Measurements from ENCODE around the gene AK9. TPM values are rescaled to one million over a fixed set of nuclear protein-coding genes. Genes with fewer than 3 reads are reported as not detected.
"Not testable (repeated sequence)": the region's sequence is repeated elsewhere in the genome, so short reads cannot be mapped to it uniquely, and the experiment has no call there.

AK9 gene
- total RNA-seq, 4 donors from 2014 or later: 3.1 to 9.5 (median 6.3) TPM

DNA sequence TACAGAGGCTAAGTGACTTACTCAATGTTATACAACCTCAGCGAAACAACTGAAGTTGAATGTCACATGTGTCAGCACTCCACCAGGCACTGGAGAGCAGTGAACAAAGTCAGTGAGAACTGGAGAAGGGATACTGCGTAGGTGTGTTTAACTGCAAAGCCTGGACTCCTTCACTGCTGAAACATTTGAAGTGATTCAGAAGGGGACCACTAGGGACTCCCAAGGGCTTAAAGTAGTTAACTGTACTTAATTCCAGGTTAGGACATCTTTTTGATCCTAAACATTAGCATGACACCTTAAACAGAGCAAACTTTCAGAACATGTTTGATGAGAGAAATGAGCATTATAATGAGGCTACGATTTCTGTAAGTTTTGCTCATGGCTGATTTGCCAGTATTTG lies 163.0 kb downstream of the AK9 start:
- 95% methylated on average over 3 of the region's 3 CpGs for WGBS
- Histone ChIP-seq H3K9me3 (no peaks in the 10 kb centered on the region), H3K4me1 (no peaks in the 10 kb centered on the region), H3K4me3 (no peak overlapping the region), H3K27ac (no peak overlapping the region), H3K27me3 (no peaks in the 10 kb centered on the region), H3K36me3 (no peaks in the 10 kb centered on the region)
- no peak for DNase-seq (ENCODE audit: low spot score in 2 of 2)
- TF ChIP-seq POLR2A (IDR thresholded peaks at IDR 0.05): no peak
- TF ChIP-seq, protein P1, sequence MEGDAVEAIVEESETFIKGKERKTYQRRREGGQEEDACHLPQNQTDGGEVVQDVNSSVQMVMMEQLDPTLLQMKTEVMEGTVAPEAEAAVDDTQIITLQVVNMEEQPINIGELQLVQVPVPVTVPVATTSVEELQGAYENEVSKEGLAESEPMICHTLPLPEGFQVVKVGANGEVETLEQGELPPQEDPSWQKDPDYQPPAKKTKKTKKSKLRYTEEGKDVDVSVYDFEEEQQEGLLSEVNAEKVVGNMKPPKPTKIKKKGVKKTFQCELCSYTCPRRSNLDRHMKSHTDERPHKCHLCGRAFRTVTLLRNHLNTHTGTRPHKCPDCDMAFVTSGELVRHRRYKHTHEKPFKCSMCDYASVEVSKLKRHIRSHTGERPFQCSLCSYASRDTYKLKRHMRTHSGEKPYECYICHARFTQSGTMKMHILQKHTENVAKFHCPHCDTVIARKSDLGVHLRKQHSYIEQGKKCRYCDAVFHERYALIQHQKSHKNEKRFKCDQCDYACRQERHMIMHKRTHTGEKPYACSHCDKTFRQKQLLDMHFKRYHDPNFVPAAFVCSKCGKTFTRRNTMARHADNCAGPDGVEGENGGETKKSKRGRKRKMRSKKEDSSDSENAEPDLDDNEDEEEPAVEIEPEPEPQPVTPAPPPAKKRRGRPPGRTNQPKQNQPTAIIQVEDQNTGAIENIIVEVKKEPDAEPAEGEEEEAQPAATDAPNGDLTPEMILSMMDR (IDR thresholded peaks at IDR 0.05): no peak
- TF ChIP-seq EP300 (IDR thresholded peaks at IDR 0.05): no peak
- no peak for TF ChIP-seq POLR2AphosphoS5 (IDR thresholded peaks at IDR 0.05)

DNA sequence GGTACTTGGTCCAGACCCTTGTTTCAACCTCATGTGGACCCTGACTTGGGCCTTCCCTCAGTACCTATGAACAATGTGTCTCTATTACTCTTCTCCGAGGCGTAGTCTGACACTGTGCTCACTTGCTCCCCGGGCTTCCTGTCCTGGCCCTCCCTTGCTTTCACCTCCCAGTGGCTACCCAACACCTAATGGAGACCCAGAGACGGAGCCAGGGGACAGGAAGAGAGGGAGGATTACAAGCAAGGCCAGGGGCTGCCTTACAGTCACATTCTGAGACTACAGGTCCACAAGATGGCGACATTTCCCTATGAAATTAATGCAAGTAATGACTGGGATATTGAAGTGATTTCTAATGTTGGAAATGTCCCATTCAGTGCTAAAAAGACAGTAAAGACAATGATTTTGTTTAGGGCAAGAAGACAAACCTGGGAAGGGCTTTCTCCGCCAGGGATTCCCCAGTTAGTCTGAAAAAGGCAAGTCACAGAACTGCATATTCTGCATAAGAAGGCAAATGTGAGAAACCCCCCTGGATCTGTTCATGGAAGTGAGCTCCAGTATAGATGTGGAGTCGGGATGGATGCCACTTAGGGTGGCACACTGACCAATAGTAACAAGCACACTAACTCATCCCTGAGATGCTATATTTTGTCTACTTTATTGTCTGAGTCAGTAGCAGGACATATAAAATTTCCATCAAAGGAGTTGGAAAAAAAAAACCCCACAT lies 163.9 kb downstream of the AK9 start:
- Histone ChIP-seq H3K4me3 (no peak overlapping the region), H3K9me3 (no peaks in the 10 kb centered on the region), H3K27ac (no peak overlapping the region), H3K27me3 (no peaks in the 10 kb centered on the region), H3K4me1 (no peaks in the 10 kb centered on the region), H3K36me3 (no peaks in the 10 kb centered on the region)
- 57% methylated on average over 7 of the region's 7 CpGs for WGBS
- no peak for DNase-seq (ENCODE audit: low spot score in 2 of 2)
- no peak for TF ChIP-seq POLR2A (IDR thresholded peaks at IDR 0.05)
- no peak for TF ChIP-seq POLR2AphosphoS5 (IDR thresholded peaks at IDR 0.05)
- TF ChIP-seq EP300 (IDR thresholded peaks at IDR 0.05): no peak
- TF ChIP-seq, protein P1 (IDR thresholded peaks at IDR 0.05): peak; percentile 3 to 40

DNA sequence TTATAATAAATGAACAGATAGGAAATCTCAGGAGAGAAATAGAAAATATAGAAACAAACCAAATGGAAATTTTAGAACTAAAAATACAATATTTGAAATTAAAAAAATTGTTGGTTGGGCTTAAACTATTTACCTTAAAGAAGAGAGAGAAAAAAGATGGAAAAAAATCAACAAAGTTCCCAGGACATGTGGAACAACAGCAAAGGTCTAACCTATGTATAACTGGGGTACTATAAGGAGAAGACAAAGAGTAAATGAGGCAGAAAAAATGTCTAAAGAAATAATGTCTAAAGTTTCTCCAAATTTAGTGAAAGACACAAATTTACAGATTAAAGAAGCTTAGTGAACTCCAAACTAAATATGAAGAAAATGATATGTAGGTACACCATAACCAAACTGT lies 166.9 kb downstream of the AK9 start:
- Histone ChIP-seq H3K27me3 (no peaks in the 10 kb centered on the region), H3K4me1 (no peaks in the 10 kb centered on the region), H3K4me3 (no peak overlapping the region), H3K36me3 (no peaks in the 10 kb centered on the region), H3K9me3 (no peaks in the 10 kb centered on the region), H3K27ac (no peak overlapping the region)
- no peak for DNase-seq (ENCODE audit: low spot score in 2 of 2)
- TF ChIP-seq EP300 (IDR thresholded peaks at IDR 0.05) (no peak), POLR2AphosphoS5 (IDR thresholded peaks at IDR 0.05) (no peak), POLR2A (IDR thresholded peaks at IDR 0.05) (no peak)
- TF ChIP-seq, protein P1 (IDR thresholded peaks at IDR 0.05): no peak

DNA sequence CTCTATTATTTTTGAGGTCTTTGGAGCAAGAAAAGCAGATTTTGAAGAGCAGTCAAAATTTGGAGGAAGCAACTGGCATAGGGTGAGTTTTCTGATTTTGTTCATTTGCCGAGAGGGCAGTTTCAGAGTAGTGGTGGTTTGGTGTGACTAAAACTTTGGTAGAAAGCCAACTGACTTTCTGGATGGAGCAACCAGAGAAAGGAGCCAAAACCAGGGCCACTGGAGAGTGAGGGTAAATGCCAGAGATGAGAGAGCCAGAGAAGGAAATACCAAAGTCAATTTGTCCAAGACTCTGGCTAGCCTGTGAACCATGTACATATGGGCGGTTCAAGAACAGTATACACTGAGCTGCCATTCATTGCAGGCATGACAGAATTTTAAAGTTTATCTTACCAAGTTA lies 167.5 kb downstream of the AK9 start:
- TF ChIP-seq EP300 (IDR thresholded peaks at IDR 0.05): no peak
- TF ChIP-seq POLR2A (IDR thresholded peaks at IDR 0.05): no peak
- no peak for TF ChIP-seq POLR2AphosphoS5 (IDR thresholded peaks at IDR 0.05)
- TF ChIP-seq, protein P1 (IDR thresholded peaks at IDR 0.05): no peak
- H3K36me3 ChIP-seq: no peaks in the 10 kb centered on the region
- H3K4me3 ChIP-seq: no peak overlapping the region
- H3K4me1 ChIP-seq: no peaks in the 10 kb centered on the region
- 84% methylated on average over 2 of the region's 2 CpGs for WGBS
- H3K27me3 ChIP-seq: no peaks in the 10 kb centered on the region
- H3K9me3 ChIP-seq: no peaks in the 10 kb centered on the region
- no peak overlapping the region for H3K27ac ChIP-seq
- DNase-seq (ENCODE audit: low spot score in 2 of 2): no peak

DNA sequence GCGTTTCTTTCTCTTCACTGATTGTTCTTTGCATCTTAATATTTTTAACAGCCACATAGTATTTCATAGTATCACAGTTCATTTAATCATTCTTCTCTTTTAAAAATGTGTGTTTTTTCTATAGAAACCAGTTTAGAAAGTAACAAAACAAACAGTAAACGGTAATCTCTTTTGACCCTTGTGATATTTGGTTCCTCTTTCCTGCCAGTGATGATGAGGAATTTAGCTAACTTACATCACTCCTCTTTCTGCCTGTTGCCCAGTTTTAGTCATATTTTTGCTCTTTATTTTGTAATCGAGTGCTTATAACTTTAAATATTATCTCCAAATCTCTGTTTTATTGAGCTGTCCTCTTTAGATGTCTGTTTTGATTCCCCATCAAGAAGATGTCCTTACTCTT lies 169.9 kb downstream of the AK9 start:
- TF ChIP-seq, protein P1 (IDR thresholded peaks at IDR 0.05): no peak
- no peak overlapping the region for H3K4me3 ChIP-seq
- no peaks in the 10 kb centered on the region for H3K27me3 ChIP-seq
- H3K27ac ChIP-seq: no peak overlapping the region
- no peaks in the 10 kb centered on the region for H3K4me1 ChIP-seq
- DNase-seq (ENCODE audit: low spot score in 2 of 2): no peak
- 85% methylated on average over 3 of the region's 3 CpGs for WGBS
- no peaks in the 10 kb centered on the region for H3K36me3 ChIP-seq
- H3K9me3 ChIP-seq: no peaks in the 10 kb centered on the region

DNA sequence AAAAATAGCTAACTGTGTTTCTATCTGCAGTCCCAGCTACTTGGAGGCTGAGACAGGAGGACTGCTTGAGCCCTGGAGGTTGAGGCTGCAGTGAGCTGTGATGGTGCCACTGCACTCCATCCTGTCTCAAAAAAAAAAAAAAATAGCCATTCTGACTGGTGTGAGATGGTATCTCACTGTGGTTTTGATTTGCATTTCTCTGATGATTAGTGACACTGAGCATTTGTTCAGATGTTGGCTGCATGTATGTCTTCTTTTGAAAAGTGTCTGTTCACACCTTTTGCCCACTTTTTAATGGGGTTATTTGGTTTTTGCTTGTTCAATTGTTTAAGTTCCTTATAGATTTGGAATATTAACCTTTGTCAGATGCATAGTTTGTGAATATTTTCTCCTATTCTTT lies 171.4 kb downstream of the AK9 start:
- H3K36me3 ChIP-seq; H3K9me3 ChIP-seq; H3K4me1 ChIP-seq; DNase-seq (ENCODE audit: low spot score in 2 of 2); H3K27ac ChIP-seq; H3K4me3 ChIP-seq; H3K27me3 ChIP-seq: not testable (repeated sequence)
